Right cardiac atrium (tissue), 5 donors: ENCODE measurements around the gene RPTOR. TPM values are rescaled to one million over a fixed set of nuclear protein-coding genes. Genes with fewer than 3 reads are reported as not detected.
"Not testable (repeated sequence)": the region's sequence is repeated elsewhere in the genome, so short reads cannot be mapped to it uniquely, and the experiment has no call there.

Source experiments
- ATAC-seq, 2 donors: fragments of 200-7000 bp; cut with Tn5 transposase; one replicate each; pipeline versions ENCODE4 v1.8.0 to v1.9.1; 2020; ENCODE audit warnings: moderate library complexity in 2 of 2, mild to moderate bottlenecking in 1 of 2
- DNase-seq, 3 donors: peaks; one replicate each; pipeline ENCODE4 v3.0.0-alpha.2; 2020
- H3K27ac ChIP-seq: one replicate; pipeline ENCODE4 v1.5.1; 2013; ENCODE audit warnings: mild to moderate bottlenecking, low read length, control low read depth, moderate library complexity
- H3K27me3 ChIP-seq: one replicate; pipeline ENCODE4 v1.6.1; 2013; ENCODE audit not compliant: control insufficient read depth, insufficient read depth
- H3K4me1 ChIP-seq: one replicate; pipeline ENCODE4 v1.6.1; 2013; ENCODE audit warnings: low read length; ENCODE audit not compliant: control insufficient read depth, insufficient read depth
- H3K4me3 ChIP-seq: one replicate; pipeline ENCODE4 v1.5.1; 2013; ENCODE audit warnings: low read length, control low read depth
- H3K9me3 ChIP-seq: one replicate; pipeline ENCODE4 v1.6.1; 2013; ENCODE audit warnings: low read length; ENCODE audit not compliant: control insufficient read depth
- WGBS: extraction: QIAGEN DNeasy Blood & Tissue Kit; methylation state at CpG from one replicate; pipeline ENCODE4 v1.1.7; 2013; 5-methylcytosine and 5-hydroxymethylcytosine counted together
- intact Hi-C, 4 donors: fragments of 100-400 bp; cut with DNase I; formaldehyde crosslinking; loops; one replicate each; pipeline versions ENCODE4 v1.11.0 to v1.14.0; 2022 to 2023
- polyA plus RNA-seq: library from polyadenylated mRNA; stranded (reverse); fragments of 200-250 nt; gene quantifications from one replicate; pipeline ENCODE4 v1.2.3, GENCODE V29; 2013
- total RNA-seq, 4 donors: library from RNA; stranded (reverse); fragmentation: NEBNext Ultra II Directional; extraction: Animal tissue kit (Norgen Biotek cat#: 25700); gene quantifications; one replicate each; pipeline ENCODE4 v1.2.1, GENCODE V29; 2021
- donor health status: healthy with polysubstance abuse.
- donor health status: DM: no; HTN: yes; CAD: no.
- donor health status: DM: no; HTN: no; CAD: no.
- donor health status: DM: no; HTN: yes; CAD: no; lungs with severe emphysema.
- donor health status: DM: yes; HTN: yes; CAD: no.

Gene RPTOR
- total and polyA plus RNA-seq, 5 donors, result 15.2 to 27.0 (median 25.3) TPM

DNA sequence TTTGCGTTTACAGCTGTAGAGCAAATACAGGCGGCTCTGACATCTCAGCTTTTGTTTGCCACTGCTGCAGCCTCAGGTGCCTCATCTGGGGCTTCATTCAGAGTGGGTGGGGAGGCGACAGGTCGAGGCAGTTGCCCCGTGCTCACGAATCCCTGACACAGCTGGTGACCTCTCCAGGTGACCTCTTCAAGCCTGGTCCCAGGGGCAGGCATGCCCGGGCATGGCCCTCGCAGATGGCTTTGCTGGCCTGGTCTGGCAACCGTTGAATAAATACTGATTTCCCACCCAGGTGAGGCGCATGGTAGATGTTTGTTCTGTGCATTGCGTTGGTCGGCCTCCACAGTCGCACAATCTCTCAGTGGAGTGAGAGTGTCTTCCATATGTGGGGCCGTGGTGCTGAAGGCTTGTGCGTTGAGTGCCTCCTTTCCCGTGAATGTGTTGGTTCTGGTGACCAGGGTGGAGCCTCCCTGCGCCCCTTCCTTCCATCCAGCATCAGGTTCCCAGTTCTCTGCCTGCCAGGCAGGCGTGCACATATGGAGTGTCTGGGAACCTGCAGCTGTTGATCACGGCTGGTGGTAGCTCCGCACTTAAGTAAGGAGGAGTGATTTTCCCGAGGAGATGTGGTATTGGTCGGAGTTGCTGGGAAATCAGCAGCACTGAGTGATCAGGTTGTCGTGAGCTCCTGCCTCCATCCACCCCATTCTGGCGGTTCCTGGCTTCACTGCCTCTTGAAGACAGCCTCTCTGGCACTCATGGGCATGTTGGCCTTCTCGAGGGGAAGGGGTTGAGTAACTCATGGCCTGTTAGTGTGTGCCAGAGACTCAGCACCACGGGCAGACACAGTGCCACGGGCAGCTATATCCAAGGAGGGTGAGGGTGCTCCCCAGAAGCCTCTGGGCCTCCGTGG, 149.7 kb downstream of the RPTOR start:
- Histone ChIP-seq H3K4me1 (no peaks in the 10 kb centered on the region), H3K27me3 (no peaks in the 10 kb centered on the region), H3K4me3 (no peak overlapping the region), H3K9me3 (no peaks in the 10 kb centered on the region), H3K27ac (no peak overlapping the region)
- ATAC-seq (no peak), DNase-seq (no peak)
- 89% methylated on average over 28 of the region's 28 CpGs for WGBS
- intact Hi-C loops, result no loop called here

DNA sequence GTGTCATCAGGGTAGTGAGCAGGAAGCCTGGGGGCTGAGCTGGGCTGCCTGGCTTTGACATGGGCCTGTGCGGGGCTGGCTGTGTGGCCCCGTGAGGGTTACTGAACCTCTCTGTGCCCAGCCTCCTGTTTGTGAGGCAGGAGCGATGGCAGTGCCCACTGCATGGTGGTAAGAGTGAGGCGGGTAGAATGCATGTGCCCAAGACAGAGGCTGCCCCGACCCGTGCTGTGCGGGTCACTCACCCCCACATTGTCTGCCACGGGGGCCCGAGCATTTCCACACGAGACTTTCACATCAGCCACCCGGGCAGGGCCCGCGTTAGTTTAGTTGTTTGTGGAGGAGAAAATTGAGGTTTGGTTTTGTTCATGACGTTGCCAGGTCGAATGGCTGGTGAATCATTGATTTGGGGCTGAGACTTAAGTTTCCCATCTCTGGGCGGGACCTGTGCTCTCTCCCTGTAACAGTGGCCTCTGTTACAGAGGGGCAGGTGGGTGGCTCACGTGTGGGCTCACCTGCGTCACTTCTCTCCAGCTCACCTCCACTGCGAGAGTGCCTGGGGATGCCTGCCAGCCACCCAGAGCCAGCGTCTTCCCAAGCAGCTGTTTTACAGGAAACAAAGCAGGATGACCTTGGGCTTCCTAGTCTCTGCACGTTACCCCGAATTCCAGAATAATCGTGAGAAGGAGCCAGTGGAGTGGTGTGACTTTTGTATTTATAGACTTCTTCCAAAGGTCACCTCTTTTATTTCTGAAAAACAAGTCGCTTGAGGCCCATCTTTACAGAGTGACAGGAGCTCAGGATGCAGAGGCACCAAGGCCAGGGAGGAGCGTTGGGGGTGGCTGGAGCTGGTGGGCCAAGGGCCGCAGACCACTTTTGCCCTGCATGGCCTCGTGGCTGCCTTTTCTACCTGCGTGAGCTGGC, 150.6 kb downstream of the RPTOR start:
- 84% methylated on average over 28 of the region's 28 CpGs for WGBS
- Histone ChIP-seq H3K9me3 (no peaks in the 10 kb centered on the region), H3K27ac (no peak overlapping the region), H3K4me3 (no peak overlapping the region), H3K27me3 (no peaks in the 10 kb centered on the region), H3K4me1 (no peaks in the 10 kb centered on the region)
- intact Hi-C loops, result no loop called here
- DNase-seq, result no peak
- ATAC-seq, result no peak

DNA sequence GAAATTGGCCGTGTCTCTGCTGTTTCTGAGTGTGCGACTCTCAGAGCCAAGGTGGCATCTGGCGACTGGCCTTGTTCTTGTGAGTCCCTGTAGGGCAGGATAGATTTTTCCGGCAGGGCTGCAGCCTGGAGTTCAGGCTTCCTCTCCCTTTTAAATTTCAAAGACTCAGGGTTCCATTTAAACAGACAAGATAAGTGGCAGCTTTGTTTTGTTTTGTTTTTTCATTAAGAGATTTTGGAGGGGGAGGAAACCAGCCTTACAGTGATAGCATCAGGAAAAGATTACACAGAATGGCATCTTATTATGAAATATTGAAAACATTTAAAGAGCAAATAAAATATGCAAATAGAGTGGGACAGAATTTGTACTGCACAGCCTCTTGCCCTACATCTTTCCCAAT, 151.3 kb downstream of the RPTOR start:
- no peak for ATAC-seq
- Histone ChIP-seq H3K4me1 (no peaks in the 10 kb centered on the region), H3K27me3 (no peaks in the 10 kb centered on the region), H3K27ac (no peak overlapping the region), H3K9me3 (no peaks in the 10 kb centered on the region), H3K4me3 (no peak overlapping the region)
- intact Hi-C loops, result no loop called here
- no peak for DNase-seq
- 72% methylated on average over 4 of the region's 4 CpGs for WGBS

DNA sequence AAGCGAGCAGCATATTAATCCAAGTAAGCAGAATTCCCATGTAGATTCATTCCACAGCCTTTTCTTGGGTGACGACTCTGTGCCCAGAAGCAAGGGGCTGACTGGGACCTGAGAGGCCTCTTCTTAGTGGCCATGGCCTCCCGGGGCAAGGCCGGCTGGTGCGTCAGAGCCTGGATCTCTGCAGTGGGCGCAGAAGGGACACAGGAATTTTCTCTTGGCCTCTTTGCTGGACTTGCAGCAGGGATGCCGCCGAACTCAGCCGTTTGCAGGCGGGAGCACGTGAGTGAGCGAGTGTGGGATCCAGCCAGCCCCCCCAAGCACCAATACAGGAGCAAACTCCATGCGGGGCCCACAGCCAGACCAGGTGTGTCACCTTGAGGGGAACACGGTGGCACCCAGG, 151.8 kb downstream of the RPTOR start:
- ATAC-seq, result no peak
- intact Hi-C loops, result no loop called here
- WGBS, result 84% methylated on average over 14 of the region's 14 CpGs

DNA sequence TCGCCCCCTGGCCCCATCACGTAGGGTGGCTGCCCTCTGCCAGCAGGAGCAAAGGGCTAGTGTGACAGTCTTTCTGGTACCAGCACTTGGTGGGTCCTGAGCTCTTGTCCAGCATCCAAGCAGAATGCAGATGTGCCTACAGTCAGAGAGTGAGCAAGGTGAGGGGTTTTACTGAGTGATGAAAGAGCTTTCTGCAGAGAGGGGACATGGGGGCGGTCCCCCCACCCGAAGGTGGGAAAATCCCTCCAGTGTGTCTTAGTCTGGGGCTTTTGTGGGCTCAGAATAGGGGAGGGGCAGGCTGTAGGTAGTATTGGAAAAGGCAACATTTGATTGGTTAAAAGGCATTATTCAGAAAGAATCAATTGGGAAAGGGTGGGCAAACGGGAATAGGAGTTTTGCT, 152.3 kb downstream of the RPTOR start:
- intact Hi-C loops, result no loop called here
- DNase-seq (no peak), ATAC-seq (no peak)
- H3K4me3 ChIP-seq, result no peak overlapping the region
- WGBS, result 91% methylated on average over 5 of the region's 5 CpGs
- H3K9me3 ChIP-seq, result no peaks in the 10 kb centered on the region
- H3K27me3 ChIP-seq, result no peaks in the 10 kb centered on the region
- H3K27ac ChIP-seq, result no peak overlapping the region
- no peaks in the 10 kb centered on the region for H3K4me1 ChIP-seq

More for the DNA sequence above, 151.8 kb downstream of the RPTOR start:
- Histone ChIP-seq H3K27ac (no peak overlapping the region), H3K9me3 (no peaks in the 10 kb centered on the region), H3K27me3 (no peaks in the 10 kb centered on the region), H3K4me1 (no peaks in the 10 kb centered on the region), H3K4me3 (no peak overlapping the region)
- no peak for DNase-seq

DNA sequence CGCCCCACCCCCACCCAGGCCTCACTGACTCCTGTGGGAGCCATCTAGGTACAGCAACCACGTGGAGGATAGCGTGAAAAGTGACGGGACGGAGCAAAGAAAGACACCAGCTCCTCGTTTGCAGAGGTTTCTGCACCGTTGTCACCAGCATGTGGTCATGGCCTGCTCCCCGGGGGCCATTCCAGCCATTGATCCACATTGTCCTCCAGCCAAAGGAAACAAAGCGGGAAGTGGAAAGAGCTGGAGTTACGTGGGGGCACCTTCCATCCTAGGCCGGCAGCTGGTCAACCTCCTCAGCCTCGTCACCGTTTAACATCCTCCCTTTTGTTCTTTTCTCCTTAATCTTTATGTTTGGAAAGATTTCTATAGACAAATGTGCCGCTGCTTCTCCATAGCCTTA, 153.7 kb downstream of the RPTOR start:
- Histone ChIP-seq H3K4me3 (no peak overlapping the region), H3K27ac (no peak overlapping the region), H3K9me3 (no peaks in the 10 kb centered on the region), H3K4me1 (no peaks in the 10 kb centered on the region), H3K27me3 (no peaks in the 10 kb centered on the region)
- intact Hi-C loops, result no loop called here
- 82% methylated on average over 14 of the region's 14 CpGs for WGBS
- DNase-seq, result no peak
- ATAC-seq, result no peak

DNA sequence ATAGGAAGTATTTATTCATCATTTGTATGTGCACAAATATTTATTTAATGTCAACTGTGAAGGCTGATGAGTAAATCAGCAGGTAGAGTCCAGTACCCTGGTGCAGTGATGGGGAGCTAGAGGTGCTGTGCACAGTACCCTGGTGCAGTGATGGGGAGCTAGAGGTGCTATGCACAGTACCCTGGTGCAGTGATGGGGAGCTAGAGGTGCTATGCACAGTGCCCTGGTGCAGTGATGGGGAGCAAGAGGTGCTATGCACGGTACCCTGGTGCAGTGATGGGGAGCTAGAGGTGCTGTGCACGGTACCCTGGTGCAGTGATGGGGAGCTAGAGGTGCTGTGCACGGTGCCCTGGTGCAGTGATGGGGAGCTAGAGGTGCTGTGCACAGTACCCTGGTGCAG, 154.6 kb downstream of the RPTOR start:
- H3K4me1 ChIP-seq, H3K9me3 ChIP-seq, intact Hi-C loops, H3K27ac ChIP-seq, H3K4me3 ChIP-seq, DNase-seq, H3K27me3 ChIP-seq, ATAC-seq: not testable (repeated sequence)
- 98% methylated on average over 3 of the region's 3 CpGs for WGBS

DNA sequence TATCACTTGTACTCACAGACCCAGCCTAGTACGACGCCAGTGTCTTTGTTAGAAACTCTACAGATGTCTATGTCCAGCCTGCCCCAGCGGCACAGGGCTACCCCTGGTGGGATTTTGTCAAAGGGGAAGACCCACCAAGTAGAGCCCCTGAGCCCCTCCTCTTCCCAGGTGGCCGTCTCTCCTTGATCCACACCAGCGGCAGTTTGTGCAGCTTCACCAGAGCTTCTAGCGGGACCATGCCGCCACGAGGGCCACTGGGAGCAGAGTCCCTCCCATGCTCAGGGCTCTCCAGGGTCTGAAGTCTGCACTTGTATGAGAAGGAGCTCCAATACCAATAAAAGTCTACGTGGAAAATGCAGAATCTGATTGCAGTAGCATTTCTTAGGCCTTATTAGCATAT, 157.1 kb downstream of the RPTOR start:
- H3K4me1 ChIP-seq, result no peaks in the 10 kb centered on the region
- intact Hi-C loops, result no loop called here
- H3K9me3 ChIP-seq, result no peaks in the 10 kb centered on the region
- no peak overlapping the region for H3K27ac ChIP-seq
- 94% methylated on average over 9 of the region's 9 CpGs for whole genome bisulfite sequencing
- DNase-seq, result no peak
- H3K27me3 ChIP-seq, result no peaks in the 10 kb centered on the region
- no peak for ATAC-seq
- H3K4me3 ChIP-seq, result no peak overlapping the region

DNA sequence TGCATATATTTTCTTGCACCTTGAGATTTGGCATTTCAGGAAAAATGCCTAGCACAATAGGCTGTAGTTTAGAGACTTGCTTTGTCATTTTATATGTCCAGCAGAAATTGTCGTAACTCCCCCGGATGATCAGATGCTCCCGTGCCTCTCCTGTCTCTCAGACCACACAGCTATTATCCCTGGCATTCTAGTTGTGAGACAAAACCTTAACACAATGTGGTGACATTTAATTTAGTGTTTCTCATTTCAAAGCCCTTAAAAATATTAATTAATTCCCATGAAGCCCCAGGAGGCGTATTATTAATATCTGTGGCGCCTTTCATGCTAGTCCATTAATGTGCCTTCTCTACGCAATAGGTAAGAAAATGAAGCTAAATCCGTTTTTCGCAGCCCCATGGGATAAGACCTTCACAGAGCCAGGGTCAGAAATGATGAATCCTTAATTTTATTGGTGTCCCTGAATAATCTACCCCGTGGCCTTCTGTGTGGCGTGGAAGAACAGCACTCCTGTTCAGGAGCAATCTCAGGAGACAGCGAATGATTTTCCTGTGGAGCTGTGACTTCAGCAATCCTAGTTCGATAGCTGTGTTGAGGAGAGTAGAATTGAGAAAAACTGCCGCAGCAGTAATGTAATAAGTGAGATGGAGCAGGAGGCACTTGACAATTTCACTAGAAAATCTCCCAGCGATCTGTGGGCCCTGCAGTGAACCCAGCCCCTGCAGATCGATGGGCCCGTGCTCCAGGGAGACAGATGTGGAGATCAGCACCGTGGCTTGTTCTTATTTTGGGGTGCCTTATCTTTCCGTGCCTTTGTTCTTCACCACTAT, 157.9 kb downstream of the RPTOR start:
- H3K9me3 ChIP-seq, result no peaks in the 10 kb centered on the region
- no peaks in the 10 kb centered on the region for H3K4me1 ChIP-seq
- H3K27ac ChIP-seq, result no peak overlapping the region
- ATAC-seq (no peak), DNase-seq (no peak)
- intact Hi-C loops, result no loop called here
- no peak overlapping the region for H3K4me3 ChIP-seq
- 88% methylated on average over 18 of the region's 18 CpGs for WGBS
- no peaks in the 10 kb centered on the region for H3K27me3 ChIP-seq

DNA sequence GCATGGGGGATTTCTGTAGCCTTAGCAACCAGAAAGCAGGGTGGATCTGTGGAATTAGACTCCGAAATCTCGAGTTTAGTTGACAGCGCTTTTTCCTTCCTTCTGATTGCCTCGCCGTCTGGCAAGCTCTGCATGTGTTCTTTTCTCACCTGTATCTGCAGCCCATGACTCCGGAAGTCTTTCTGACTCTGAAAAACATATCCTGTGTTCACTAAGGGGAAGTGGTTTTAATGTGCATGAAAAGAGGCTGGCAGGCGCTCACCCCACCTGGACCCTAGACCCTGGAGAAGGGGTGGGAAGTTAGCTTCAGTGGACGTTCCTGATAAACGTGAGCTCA, 158.5 kb downstream of the RPTOR start:
- intact Hi-C loops, result no loop called here
- ATAC-seq, result no peak
- no peak for DNase-seq
- Histone ChIP-seq H3K4me3 (no peak overlapping the region), H3K27me3 (no peaks in the 10 kb centered on the region), H3K9me3 (no peaks in the 10 kb centered on the region), H3K27ac (no peak overlapping the region), H3K4me1 (no peaks in the 10 kb centered on the region)
- 67% methylated on average over 9 of the region's 9 CpGs for WGBS
